Endothelial cell of umbilical vein (primary cell): ENCODE results near the gene PGLYRP4. TPM values are rescaled to one million over a fixed set of nuclear protein-coding genes. Genes with fewer than 3 reads are reported as not detected.

Experiments used
- BruUV-seq: library from RNA; stranded (reverse); fragments of 400-500 nt; replicated peaks from 2 replicates; lab custom pipeline; 2021; lab: Mats Ljungman, UMichigan
- CTCF ChIA-PET: fragments of 300-600, 350-600 bp; sonication (Branson Sonifier 250); formaldehyde crosslinking; loops from one replicate; lab custom pipeline; 2021; ENCODE audit warnings: antibody characterized with exemption, inconsistent platforms; lab: Charles Lee
- POLR2A ChIA-PET: fragments of 300-600, 350-600 bp; sonication (Branson Sonifier 250); formaldehyde crosslinking; loops from one replicate; lab custom pipeline; 2021; ENCODE audit warnings: antibody characterized with exemption, inconsistent platforms; lab: Charles Lee
- DNase-seq: peaks from one replicate; pipeline ENCODE4 v3.0.0-alpha.2; 2011; ENCODE audit warnings: low read depth, low spot score
- FAIRE-seq: peaks from 2 replicates; lab custom pipeline; 2011; peaks lifted over from hg19 to GRCh38; lab: Jason Lieb, UNC
- H2AFZ ChIP-seq: 2 replicates; pipeline ENCODE4 v1.6.0; 2012; ENCODE audit warnings: low read depth, low read length, control low read depth, inconsistent platforms
- H3K27ac ChIP-seq: 2 replicates; pipeline ENCODE4 v1.5.1; 2011; ENCODE audit warnings: low read depth, mild to moderate bottlenecking, control low read depth, low read length, moderate library complexity; ENCODE audit not compliant: insufficient read depth
- H3K27me3 ChIP-seq, 2 experiments: 2 replicates each; pipeline versions ENCODE4 v1.6.0 to v1.6.1; 2011; ENCODE audit warnings: low read length in 2 of 2, mixed read lengths in 1 of 2; ENCODE audit not compliant: control insufficient read depth in 2 of 2, insufficient read depth in 2 of 2
- H3K36me3 ChIP-seq, 2 experiments: 2 replicates in 1 of 2; 3 replicates in 1 of 2; pipeline ENCODE4 v1.5.1; 2011; ENCODE audit warnings: low read length in 2 of 2, mild to moderate bottlenecking in 1 of 2, moderate library complexity in 1 of 2; ENCODE audit not compliant: control insufficient read depth in 2 of 2, insufficient read depth in 2 of 2; ENCODE audit errors: extremely low read depth in 1 of 2
- H3K4me1 ChIP-seq: 3 replicates; pipeline ENCODE4 v1.5.1; 2011; ENCODE audit warnings: mild to moderate bottlenecking, low read length; ENCODE audit not compliant: control insufficient read depth, insufficient read depth; ENCODE audit errors: extremely low read depth
- H3K4me2 ChIP-seq: 2 replicates; pipeline ENCODE4 v1.6.1; 2011; ENCODE audit warnings: low read length, control low read depth, mixed read lengths; ENCODE audit not compliant: insufficient read depth
- H3K4me3 ChIP-seq, 3 experiments: fragments of 200-600 bp in 1 of 3; sonication (generic), shearing (Covaris generic) in 1 of 3; replicated peaks in 1 of 3; 2 replicates each; pipeline ENCODE4 v1.5.1; 2011 to 2016; ENCODE audit warnings: control low read depth in 3 of 3, low read length in 3 of 3, mild to moderate bottlenecking in 2 of 3, inconsistent platforms in 1 of 3, low read depth in 1 of 3, moderate library complexity in 1 of 3; ENCODE audit not compliant: insufficient read depth in 1 of 3
- H3K79me2 ChIP-seq: 2 replicates; pipeline ENCODE4 v1.6.0; 2012; ENCODE audit warnings: low read length, inconsistent platforms; ENCODE audit not compliant: control insufficient read depth, insufficient read depth
- H3K9ac ChIP-seq: replicated peaks from 2 replicates; pipeline ENCODE3; 2011; ENCODE audit warnings: low read length, control low read depth; ENCODE audit not compliant: insufficient read depth; ENCODE audit errors: extremely low read depth
- H3K9me1 ChIP-seq: replicated peaks from 3 replicates; pipeline ENCODE4 v1.6.0; 2011; ENCODE audit warnings: mild to moderate bottlenecking, low read length; ENCODE audit not compliant: control insufficient read depth, insufficient read depth; ENCODE audit errors: extremely low read depth
- H3K9me3 ChIP-seq: replicated peaks from 2 replicates; pipeline ENCODE4 v1.5.1; 2012; ENCODE audit warnings: low read length, inconsistent platforms; ENCODE audit not compliant: control insufficient read depth, insufficient read depth
- H4K20me1 ChIP-seq: replicated peaks from 2 replicates; pipeline ENCODE3; 2011; ENCODE audit warnings: mild to moderate bottlenecking, low read length; ENCODE audit not compliant: control insufficient read depth, insufficient read depth; ENCODE audit errors: extremely low read depth
- CTCF ChIP-seq, 2 donors: IDR thresholded peaks; 1 replicate in 1 of 2; 2 replicates in 1 of 2; pipeline ENCODE4 v1.5.1; 2011; ENCODE audit warnings: low read length in 2 of 2, mild to moderate bottlenecking in 2 of 2, moderate library complexity in 2 of 2, control low read depth in 1 of 2, inconsistent platforms in 1 of 2, low read depth in 1 of 2; ENCODE audit not compliant: insufficient read depth in 1 of 2; ENCODE audit errors: extremely low read depth in 1 of 2
- EZH2 ChIP-seq: IDR thresholded peaks from 2 replicates; pipeline ENCODE4 v1.6.1; 2012; ENCODE audit warnings: borderline replicate concordance, low read depth, mild to moderate bottlenecking, moderate library complexity, low read length, inconsistent platforms; ENCODE audit not compliant: severe bottlenecking
- FOS ChIP-seq: IDR thresholded peaks from 2 replicates; pipeline ENCODE4 v1.6.1; 2011; ENCODE audit warnings: mild to moderate bottlenecking, low read length, moderate library complexity, borderline replicate concordance; ENCODE audit not compliant: insufficient read depth
- GATA2 ChIP-seq: IDR thresholded peaks from 2 replicates; pipeline ENCODE4 v1.7.0; 2011; ENCODE audit warnings: low read depth, mild to moderate bottlenecking, moderate library complexity, mixed read lengths, low read length; ENCODE audit not compliant: insufficient read length, insufficient read depth
- JUN ChIP-seq: IDR thresholded peaks from 2 replicates; pipeline ENCODE4 v1.6.1; 2011; ENCODE audit warnings: borderline replicate concordance, low read depth; ENCODE audit not compliant: insufficient read length, insufficient read depth
- MAX ChIP-seq: IDR thresholded peaks from 2 replicates; pipeline ENCODE4 v1.6.1; 2011; ENCODE audit not compliant: insufficient read depth, insufficient read length
- MYC ChIP-seq: IDR thresholded peaks from one replicate; pipeline ENCODE4 v1.6.1; 2011; ENCODE audit warnings: mild to moderate bottlenecking, low read depth, low read length
- POLR2A ChIP-seq: IDR thresholded peaks from 2 replicates; pipeline ENCODE4 v1.6.1; 2012; ENCODE audit warnings: low read depth, mild to moderate bottlenecking, control low read depth, low read length
- POLR2AphosphoS5 ChIP-seq: IDR thresholded peaks from 2 replicates; pipeline ENCODE4 v1.6.1; 2012; ENCODE audit warnings: low read depth, mild to moderate bottlenecking, control low read depth, low read length, moderate library complexity; ENCODE audit not compliant: insufficient read depth
- dilution Hi-C: fragments of 300-500 bp; cut with MboI; formaldehyde crosslinking; loops from one replicate; pipeline ENCODE4 v1.15.0; 2019; ENCODE audit warnings: low sequenced_read_pairs; ENCODE audit not compliant: extremely low pct_ligation_motif_present
- intact Hi-C: fragments of 100-400 bp; cut with micrococcal nuclease; formaldehyde crosslinking; loops from one replicate; pipeline ENCODE4 v1.10.0; 2022
- polyA plus RNA-seq, 4 experiments: library from polyadenylated mRNA; depleted of rRNA in 3 of 4; stranded (reverse) in 3 of 4; unstranded in 1 of 4; fragments of >200 nt; gene quantifications; 2 replicates each; pipeline versions ENCODE4 v1.2.1 to v1.2.3, GENCODE V29; 2011 to 2012; ENCODE audit warnings: missing spikeins in 1 of 4
- total RNA-seq: library from RNA; stranded (reverse); gene quantifications from 2 replicates; pipeline ENCODE4 v1.2.3, GENCODE V29; 2021

Gene PGLYRP4
- total and polyA plus RNA-seq, 2 donors (not counting 3 experiments of a cell fraction or from before 2014, with no cell fraction given): not detected

GRCh38 chr1:153387001-153387400 is 38.4 kb upstream of the PGLYRP4 start:
- DNase-seq: no peak
- Histone ChIP-seq H3K27ac (no peak overlapping the region), H3K27me3 (no peaks in the 10 kb centered on the region), H3K9me3 (no peaks in the 10 kb centered on the region), H3K4me3 (no peak overlapping the region), H3K79me2 (no peaks in the 10 kb centered on the region), H2AFZ (no peak overlapping the region), H3K36me3 (no peaks in the 10 kb centered on the region), H3K9me1 (no peaks in the 10 kb centered on the region), H4K20me1 (no peaks in the 10 kb centered on the region), H3K4me2 (no peak overlapping the region), H3K4me1 (no peaks in the 10 kb centered on the region), H3K9ac (no peak overlapping the region)
- intact Hi-C loops (no loop called here), dilution Hi-C loops (no loop called here)
- no peak for FAIRE-seq
- POLR2A ChIA-PET: no interaction called here
- no TSS peak for BruUV-seq
- CTCF ChIA-PET: no interaction called here
- no peak for TF ChIP-seq POLR2AphosphoS5
- TF ChIP-seq MAX: no peak
- TF ChIP-seq GATA2: no peak
- no peak for TF ChIP-seq JUN
- TF ChIP-seq FOS: no peak
- no peak for TF ChIP-seq POLR2A
- TF ChIP-seq MYC: no peak
- no peak for TF ChIP-seq CTCF (IDR thresholded peaks at IDR 0.05; ENCODE audit: extremely low read depth in 1 of 2, insufficient read depth in 1 of 2, low read depth in 1 of 2, low read length in 2 of 2)
- TF ChIP-seq EZH2: no peak
